SU-DHL-6 (cell line): ENCODE measurements around the gene SSNA1.

Experiments
- EZH2phosphoT487 ChIP-seq: fragments of 200-600 bp; sonication (generic), shearing (Covaris generic); conservative IDR thresholded peaks from 2 replicates; pipeline ENCODE4 v1.6.1; 2018; ENCODE audit warnings: mild to moderate bottlenecking, antibody characterized with exemption, low read length, moderate library complexity, mixed read lengths
- TF ChIP-seq, protein P1 (sequence below): fragments of 200-600 bp; sonication (generic); IDR thresholded peaks from one replicate; pipeline ENCODE4 v1.5.1; 2017; ENCODE audit warnings: antibody characterized with exemption, mild to moderate bottlenecking, low read length, moderate library complexity; ENCODE audit not compliant: insufficient read depth, poor library complexity, severe bottlenecking

DNA sequence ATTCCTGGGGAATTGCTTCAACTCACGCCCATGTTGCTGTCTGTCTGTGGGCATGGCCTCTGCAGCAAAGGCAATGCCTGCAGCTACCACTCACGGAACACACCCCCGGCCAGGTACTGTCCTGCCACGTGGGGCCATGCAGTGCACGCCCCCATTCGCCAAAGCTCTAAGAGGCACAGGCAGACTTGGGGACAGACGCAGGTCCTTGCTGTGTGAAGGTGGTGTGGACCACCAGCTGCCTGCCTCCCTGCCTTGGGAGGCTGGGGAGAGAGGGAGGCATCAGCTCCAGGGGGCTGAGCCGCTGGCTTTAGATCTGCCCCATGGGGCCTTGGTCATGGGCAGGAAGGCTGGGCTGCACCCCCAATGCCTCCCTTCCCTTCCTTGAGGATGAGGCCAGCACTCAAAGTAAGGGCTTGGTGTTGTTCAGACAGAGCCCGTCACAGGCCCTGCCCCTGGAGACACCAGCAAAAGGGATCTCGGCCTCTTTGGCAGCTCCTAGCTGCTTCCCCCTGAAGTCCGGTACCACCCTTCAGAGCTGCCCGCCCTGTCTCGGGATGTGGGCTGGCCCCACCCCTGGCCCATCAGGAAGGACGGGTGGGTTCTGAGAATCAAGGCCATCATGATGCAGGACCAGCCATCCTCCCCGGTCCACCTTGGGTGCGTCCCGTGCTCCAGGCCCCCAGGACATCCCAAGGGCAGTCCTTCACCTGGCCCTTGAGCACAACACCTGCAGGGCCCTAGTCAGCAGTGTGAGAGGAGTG lies 47.2 kb upstream of the SSNA1 start:
- TF ChIP-seq, protein P1, sequence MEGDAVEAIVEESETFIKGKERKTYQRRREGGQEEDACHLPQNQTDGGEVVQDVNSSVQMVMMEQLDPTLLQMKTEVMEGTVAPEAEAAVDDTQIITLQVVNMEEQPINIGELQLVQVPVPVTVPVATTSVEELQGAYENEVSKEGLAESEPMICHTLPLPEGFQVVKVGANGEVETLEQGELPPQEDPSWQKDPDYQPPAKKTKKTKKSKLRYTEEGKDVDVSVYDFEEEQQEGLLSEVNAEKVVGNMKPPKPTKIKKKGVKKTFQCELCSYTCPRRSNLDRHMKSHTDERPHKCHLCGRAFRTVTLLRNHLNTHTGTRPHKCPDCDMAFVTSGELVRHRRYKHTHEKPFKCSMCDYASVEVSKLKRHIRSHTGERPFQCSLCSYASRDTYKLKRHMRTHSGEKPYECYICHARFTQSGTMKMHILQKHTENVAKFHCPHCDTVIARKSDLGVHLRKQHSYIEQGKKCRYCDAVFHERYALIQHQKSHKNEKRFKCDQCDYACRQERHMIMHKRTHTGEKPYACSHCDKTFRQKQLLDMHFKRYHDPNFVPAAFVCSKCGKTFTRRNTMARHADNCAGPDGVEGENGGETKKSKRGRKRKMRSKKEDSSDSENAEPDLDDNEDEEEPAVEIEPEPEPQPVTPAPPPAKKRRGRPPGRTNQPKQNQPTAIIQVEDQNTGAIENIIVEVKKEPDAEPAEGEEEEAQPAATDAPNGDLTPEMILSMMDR, result no peak
- TF ChIP-seq EZH2phosphoT487, result no peak
